Measurements from ENCODE around the gene MRPL23. TPM values are rescaled to one million over a fixed set of nuclear protein-coding genes. Genes with fewer than 3 reads are reported as not detected.

Gene MRPL23
- total and polyA plus RNA-seq, 2 of the 8 experiments (the other 6 are each of a cell fraction or from before 2014, with no cell fraction given) = 86.4 to 244 TPM

GRCh38 chr11:1916132-1916985, 30.8 kb upstream of the MRPL23 start (continued):
- TF ChIP-seq MAX (IDR thresholded peaks at IDR 0.05) = no peak
- no peak for TF ChIP-seq CBX5 (IDR thresholded peaks at IDR 0.05; ENCODE audit: low read depth, low read length)
- TF ChIP-seq HDAC6 (IDR thresholded peaks at IDR 0.05; ENCODE audit: low read depth, low read length) = no peak
- TF ChIP-seq HDAC2 (IDR thresholded peaks at IDR 0.05; ENCODE audit: borderline replicate concordance in 1 of 2, low read depth in 2 of 2, low read length in 2 of 2) = no peak
- no peak for TF ChIP-seq TCF12 (IDR thresholded peaks at IDR 0.05; ENCODE audit: low read depth, low read length)
- no peak for TF ChIP-seq BCL11A (IDR thresholded peaks at IDR 0.05; ENCODE audit: low read depth in 2 of 2, low read length in 2 of 2)
- TF ChIP-seq SIN3A (conservative IDR thresholded peaks at IDR 0.05 in 1 of 2, IDR thresholded peaks at IDR 0.05 in 1 of 2; ENCODE audit: low read depth in 1 of 2, low read length in 2 of 2) = no peak
- TF ChIP-seq E2F6 (IDR thresholded peaks at IDR 0.05) = no peak
- no peak for TF ChIP-seq POLR2A (IDR thresholded peaks at IDR 0.05; ENCODE audit: control extremely low read depth in 1 of 2, low read depth in 2 of 2, low read length in 2 of 2)
- TF ChIP-seq KDM4A (IDR thresholded peaks at IDR 0.05; ENCODE audit: low read depth, low read length, severe bottlenecking) = no peak

All from H1 (cell line).